ENCODE measurements around the gene S1PR4. TPM values are rescaled to one million over a fixed set of nuclear protein-coding genes. Genes with fewer than 3 reads are reported as not detected.

Gene S1PR4
- total and polyA plus RNA-seq, 2 of the 13 experiments (the other 11 are each of a cell fraction or from before 2014, with no cell fraction given) = 0.07 to 0.09 TPM

- TF ChIP-seq MLXIP (CRISPR knock-in tag; IDR thresholded peaks at IDR 0.05; ENCODE audit: borderline replicate concordance) (no peak), SKI (IDR thresholded peaks at IDR 0.05; ENCODE audit: partially characterized antibody) (peak; percentile 50), KAT8 (CRISPR knock-in tag; IDR thresholded peaks at IDR 0.05) (peak; percentile 58; the same call in 1 of the 2 replicates), SIX1 (CRISPR knock-in tag; IDR thresholded peaks at IDR 0.05; ENCODE audit: borderline replicate concordance) (no peak), ZNF503 (CRISPR knock-in tag; IDR thresholded peaks at IDR 0.05) (peak; percentile 41; the same call in 1 of the 2 replicates), ZFP36L2 (CRISPR knock-in tag; IDR thresholded peaks at IDR 0.05) (no peak), ATF7 (IDR thresholded peaks at IDR 0.05) (no peak), ATF7 (CRISPR knock-in tag; IDR thresholded peaks at IDR 0.05) (no peak), PAX8 (CRISPR knock-in tag; IDR thresholded peaks at IDR 0.05; ENCODE audit: borderline replicate concordance) (no peak), GABPA (IDR thresholded peaks at IDR 0.05; ENCODE audit: low read depth, low read length) (peak; percentile 72), GABPA (CRISPR knock-in tag; IDR thresholded peaks at IDR 0.05; ENCODE audit: low read depth) (peak; percentile 91), ARID4A (CRISPR knock-in tag; IDR thresholded peaks at IDR 0.05; ENCODE audit: borderline replicate concordance) (peak; percentile 72)
Measured at GRCh38 chr19:3185461-3186159, 7.0 kb downstream of the S1PR4 start, which contains the start of gene NCLN (continued).

Data from HepG2 (cell line).